GM04504 (cell line): ENCODE data around the gene NEU2.

Source experiments
- DNase-seq: peaks from one replicate; pipeline ENCODE4 v3.0.0-alpha.2; 2012; ENCODE audit warnings: low read depth

The NEU2 gene

DNA sequence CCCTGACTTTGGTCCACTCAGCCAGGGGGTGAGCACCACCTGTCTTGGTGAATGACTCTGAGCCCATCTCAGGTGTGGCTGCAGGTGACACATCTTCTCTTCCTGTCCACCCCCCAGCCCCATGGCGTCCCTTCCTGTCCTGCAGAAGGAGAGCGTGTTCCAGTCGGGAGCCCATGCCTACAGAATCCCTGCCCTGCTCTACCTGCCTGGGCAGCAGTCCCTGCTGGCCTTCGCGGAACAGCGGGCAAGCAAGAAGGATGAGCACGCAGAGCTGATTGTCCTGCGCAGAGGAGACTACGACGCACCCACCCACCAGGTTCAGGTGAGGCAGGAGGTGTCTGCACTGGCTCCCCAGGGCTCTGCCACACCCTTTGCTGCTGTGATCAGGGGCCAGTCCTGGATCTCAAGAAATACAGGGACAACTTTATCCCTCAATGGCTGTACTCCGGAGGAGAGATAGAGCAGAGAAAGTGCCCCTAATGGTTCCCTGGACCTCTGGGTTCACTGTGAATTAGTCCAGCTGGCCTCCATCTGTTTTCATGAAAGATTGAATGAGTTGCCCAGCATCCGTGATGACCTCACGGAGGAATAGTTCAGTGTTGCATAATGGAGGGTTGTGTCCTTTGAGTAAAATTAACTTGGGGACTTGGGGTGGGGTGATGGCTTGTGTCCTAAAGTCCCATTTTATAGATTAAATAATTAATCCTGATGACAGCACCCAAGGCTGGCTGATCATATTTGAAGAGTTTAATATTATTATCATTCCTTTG is at the start of gene NEU2:
NEU2 (plus strand) TSS at position 122 of the 770 bp plus-strand sequence; CDS start at position 122, 0 bp downstream.
- DNase-seq, result no peak

DNA sequence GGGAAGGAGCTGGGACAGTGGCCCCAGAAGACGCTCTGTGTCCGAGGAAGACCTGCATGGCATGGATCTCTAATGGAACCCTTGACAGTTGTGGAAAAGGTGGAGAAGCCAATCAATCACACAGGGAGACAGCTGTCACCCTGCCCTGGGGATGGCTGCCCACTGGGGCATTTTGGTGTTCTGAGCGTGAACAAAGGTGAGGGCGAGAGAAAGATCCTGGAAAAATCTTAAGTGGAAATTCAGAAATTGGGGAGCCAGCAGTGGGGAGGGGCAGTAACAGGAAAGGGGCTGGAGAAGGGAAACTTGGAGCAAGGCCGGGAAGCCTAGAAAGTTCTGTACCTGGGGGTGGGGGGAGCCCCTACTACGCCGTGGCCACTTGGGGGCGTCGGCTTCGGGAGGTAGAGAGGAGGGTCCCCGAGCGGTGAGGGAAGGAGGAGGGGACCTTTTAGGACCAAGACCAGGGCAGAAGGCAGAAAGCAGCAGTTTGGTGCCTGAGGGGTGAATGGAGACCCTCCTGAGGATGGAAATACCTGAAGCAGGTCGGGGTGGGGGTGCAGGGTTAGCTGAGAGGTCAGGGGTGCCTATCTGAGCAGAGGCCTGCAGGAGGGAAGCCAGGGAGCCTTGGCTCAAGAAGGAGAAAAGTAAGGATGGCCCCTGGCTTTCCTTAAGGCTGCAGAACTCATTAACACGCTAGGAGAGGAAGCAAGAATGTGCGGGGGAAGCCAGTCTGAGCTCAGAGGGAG is 49.4 kb upstream of the NEU2 start:
- no peak for DNase-seq

DNA sequence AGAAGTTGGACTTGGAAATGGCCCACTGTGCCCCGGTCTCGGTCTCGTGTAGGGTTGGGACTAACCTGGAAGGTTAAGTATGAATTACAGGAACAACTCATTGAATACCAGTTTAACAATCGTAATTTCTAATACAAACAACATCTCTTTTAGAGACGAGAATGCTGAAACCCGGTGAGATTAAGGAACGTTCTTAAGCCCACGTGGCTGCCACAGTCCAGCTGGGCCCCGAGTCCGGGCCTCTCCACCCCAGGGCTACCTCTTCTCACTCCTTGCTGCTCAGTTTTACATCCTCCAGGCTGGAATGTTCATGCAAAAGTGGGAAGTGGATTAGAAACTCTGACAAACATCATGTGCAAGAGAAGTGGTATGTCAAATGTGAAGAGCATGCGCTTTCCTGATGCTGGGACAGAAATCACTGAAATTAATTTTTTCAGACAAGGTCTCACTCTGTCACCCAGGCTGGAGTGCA is 48.8 kb upstream of the NEU2 start:
- DNase-seq, result no peak

DNA sequence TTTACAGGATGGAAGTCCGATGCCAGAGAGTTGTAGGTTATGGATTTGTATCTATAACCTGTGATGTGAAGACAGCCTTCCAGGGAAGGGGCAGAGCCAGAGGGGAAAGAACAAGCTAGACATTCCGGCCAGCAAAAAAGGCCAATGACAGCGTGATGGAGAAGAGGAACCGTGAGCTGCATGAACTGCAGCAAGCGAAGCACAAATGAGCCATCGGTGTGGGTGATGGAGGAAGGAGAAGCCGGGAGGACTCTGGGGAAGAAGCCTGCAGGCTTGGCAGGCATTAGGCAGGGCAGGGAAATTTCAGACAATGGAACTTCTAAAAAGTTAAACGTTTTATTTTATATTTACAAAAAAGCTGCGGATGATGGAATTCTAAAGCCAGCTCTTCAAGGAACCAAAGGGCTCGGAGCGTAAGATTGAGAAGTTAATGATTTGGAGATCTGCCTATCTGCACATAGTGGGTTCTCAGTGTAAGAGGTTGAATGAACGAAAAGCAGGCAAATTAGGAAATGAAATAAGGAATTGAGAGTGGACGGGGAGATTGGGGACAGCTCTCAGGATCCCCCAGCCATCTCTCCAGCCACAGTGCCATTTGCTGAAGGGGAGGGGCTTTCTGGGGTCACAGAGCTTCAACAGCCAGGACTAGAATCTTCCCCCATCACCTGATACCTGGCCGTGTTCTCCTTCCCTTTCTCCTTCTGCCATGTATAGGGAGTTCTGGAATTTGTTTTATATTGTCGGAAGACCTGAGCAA is 47.8 kb upstream of the NEU2 start:
- DNase-seq, result no peak

DNA sequence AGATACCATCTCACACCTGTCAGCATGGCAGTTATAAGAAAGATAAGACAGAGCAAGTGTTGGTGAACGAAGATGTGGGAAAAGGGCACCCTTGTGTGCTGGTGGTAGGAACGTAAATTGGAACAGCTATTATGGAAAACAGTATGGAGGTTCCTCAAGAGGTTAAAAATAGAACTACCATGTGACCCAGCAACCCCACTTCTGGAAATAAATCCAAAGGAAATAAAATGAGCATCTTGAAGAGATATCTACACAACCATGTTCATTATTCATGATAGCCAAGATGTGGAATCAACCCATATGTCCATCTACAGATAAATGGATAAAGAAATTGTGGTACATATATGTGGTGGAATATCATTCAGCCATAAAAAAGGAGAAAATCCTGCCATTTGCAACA is 46.3 kb upstream of the NEU2 start:
- no peak for DNase-seq

DNA sequence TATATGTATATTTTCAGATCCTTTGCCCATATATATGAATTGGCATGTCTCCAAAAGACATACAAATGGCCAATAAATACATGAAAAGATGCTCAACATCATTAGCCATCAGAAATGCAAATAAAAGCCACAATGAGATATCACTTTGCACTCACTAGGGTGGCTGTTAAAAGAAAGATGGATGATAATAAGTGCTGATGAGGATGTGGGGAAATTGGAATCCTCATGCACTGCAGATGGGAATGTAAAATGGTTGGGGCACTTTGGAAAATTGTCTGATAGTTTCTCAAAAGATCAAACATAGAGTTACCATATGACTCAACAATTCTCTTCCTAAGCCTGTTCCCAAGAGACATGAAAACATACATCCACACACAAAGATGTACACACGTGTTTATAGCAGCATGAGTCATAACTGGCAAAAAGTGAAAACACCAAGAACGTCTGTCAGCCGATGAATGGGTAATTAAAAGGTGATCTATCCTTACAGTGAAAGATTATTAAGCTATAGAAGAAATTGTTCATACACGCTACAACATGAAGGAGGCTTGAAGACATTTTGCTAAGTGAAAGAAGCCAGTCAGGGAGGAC is 39.1 kb upstream of the NEU2 start:
- DNase-seq, result no peak

DNA sequence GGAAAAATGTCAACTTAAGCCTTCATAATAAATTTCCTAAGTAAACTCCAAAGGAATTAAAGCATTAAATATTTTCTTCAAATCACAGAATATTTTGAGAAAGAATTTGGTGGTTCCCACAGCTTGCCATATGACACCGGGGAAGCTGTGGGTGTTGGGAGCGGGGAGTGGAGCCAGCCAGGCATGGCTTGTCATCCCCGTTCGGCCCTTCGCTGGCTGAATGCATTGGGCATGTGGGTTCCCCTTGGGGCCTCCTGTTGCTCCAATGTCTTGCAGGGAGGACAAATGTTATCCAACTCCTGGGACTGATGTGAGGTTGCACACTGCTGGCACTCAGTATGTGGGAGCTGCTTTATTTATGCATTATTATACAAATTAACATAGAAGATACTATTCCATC is 38.0 kb upstream of the NEU2 start:
- DNase-seq, result no peak

DNA sequence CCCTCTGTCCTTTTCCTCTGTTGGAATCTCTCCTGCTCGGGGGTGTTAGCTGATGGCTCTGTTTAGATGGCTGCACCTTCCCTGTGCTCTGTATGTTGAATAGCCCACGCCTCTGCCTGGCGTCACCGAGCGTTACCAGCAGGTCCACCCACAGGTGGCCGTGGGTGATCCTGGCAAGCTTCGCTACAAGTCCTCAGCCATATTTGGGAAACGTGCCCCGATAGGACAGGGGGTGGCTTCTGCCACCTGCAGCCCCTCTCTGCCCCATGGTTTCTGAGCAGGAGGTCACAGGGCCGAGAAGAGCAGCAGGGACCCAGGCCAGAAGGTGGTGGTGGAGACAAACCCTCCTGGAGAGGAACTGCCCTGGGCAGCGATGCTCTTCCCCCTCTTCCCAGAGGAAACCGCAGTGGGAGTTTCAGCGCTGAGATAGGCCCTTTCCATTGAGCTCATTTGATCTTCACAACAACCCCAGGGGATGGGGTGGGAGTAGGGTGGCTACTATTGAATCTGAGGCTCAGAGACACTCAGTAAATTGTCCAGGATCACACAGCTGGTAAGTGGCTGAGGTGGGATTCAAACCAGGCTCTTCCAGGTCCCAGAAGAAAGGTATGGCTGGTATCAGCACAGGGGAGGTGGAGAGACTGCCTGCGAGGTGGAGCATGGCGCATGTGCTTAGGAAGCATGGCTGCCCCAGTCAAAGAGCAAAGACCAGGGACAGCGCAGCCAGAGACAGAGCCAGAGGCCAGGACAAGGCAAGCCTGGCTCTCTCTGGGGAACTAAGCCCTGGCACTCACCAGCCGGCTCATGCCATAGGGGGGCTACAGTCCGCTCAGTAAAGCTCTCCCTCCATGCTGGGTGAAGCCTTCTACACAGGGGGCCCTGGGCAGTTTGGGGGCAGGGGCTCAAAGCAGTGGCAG is 34.5 kb upstream of the NEU2 start:
- no peak for DNase-seq

DNA sequence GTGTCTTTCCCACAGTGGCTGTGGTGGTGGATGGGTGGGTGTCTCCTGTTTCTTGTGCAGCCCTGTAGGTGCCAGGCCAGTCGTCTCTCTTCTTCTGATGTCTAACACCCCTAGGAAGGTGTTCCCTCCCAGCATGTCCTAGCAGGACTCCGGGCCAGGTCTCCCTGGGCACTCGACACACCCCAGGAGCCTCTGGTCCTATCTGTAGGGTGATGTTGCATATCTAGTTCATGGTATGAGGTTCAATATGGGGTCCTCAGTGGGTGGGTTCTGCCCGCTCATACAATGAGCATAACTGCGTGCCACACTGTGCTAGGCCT is 33.8 kb upstream of the NEU2 start:
- DNase-seq, result no peak

DNA sequence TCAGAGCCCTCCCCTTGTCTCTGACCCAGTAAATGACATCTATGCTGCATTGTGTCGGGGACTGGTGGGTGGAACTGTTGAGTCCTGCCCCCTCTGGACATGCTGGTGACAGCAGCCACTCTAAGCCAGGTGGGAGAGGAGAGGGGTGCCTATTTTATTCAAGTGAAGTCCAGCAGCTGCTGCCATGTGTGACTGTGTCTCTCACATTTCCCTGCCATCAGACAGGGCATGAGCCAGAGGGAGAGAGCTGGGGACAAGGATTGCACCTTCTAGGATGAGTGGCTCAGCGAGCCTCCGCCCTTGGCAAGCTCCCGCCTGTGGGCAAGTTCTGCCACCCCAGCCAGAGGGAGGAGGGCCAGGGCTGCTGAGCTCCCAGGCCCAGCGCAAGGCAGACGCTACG is 33.1 kb upstream of the NEU2 start:
- DNase-seq, result no peak

DNA sequence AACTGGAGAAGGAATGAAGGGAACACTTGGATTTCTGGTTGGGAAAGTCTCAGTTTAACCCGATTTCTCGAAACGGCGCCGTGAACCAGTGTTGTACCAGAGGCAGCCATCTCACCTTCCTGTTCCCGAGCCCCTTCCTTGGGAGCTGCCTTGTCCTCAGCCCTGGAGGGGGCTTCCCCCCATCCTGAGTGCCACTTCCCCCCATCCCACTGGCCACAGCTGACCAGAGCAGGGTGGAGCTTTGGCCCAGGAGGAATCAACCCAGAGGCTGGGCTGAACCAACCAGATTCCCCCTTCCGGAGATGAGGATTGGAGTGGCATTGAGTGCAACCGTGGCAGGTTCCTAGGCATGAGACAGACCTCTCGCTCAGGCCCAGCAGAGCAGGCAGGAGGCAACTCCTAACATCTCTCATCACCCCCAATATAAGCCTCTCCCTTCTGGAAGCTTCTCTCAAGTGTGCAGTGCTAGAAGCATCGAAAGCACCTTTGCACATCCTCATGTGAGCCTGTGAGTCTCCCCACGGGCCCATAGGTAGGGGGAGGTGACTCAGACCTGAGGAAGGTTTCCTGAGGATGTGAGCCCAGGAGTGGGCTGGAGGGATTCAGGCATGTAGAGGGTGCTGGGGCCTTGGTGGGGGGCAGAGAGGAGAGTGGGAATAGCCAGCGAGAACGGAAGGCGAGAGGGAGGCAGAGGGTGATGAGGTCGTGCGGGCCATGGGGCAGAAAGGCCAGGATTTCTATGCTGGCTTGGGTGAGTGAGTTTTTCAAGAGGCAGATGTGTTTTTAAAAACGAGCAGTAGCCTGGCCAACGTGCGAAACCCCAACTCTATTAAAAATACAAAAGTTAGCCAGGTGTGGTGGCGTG is 31.4 kb upstream of the NEU2 start:
- no peak for DNase-seq

DNA sequence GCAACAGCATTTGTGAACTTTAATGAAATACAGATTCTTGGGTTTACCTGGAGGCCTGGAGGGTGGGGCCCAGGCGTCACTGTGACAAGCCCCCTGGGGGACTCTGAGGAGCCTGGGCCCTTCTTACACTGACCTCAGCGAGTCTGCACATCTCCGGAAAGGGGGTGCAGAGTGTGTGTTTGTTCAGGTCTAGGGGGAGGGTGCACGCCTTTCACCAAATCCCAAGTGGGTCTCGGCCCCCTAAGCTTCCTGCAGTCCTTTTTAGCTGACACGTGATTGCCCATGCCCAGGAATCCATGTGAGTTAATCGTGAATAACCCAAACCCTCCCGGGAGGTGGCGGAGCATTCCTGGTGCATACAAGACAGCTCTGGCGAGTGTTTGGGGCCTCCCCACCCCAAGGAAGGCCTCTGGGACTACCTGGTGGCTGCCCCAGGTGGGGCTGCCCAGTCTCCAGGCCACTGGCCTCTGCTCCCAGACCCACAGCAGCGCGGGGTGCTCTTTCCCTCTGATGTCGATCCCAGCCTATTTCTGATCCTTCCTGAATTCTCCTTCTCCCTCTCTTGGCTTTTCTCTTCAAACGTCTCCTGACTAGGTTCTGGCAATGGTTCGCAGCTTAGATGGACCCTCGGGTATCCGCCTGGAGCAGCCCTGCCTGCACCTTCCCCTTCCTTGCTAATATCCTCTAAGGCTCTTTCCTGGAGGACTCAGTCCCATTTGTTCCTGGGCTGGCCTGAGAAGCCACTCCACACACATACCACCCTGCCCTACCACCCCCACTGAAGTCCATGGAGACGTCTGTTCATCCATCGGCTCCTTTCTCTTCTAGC is 29.4 kb upstream of the NEU2 start:
- no peak for DNase-seq

DNA sequence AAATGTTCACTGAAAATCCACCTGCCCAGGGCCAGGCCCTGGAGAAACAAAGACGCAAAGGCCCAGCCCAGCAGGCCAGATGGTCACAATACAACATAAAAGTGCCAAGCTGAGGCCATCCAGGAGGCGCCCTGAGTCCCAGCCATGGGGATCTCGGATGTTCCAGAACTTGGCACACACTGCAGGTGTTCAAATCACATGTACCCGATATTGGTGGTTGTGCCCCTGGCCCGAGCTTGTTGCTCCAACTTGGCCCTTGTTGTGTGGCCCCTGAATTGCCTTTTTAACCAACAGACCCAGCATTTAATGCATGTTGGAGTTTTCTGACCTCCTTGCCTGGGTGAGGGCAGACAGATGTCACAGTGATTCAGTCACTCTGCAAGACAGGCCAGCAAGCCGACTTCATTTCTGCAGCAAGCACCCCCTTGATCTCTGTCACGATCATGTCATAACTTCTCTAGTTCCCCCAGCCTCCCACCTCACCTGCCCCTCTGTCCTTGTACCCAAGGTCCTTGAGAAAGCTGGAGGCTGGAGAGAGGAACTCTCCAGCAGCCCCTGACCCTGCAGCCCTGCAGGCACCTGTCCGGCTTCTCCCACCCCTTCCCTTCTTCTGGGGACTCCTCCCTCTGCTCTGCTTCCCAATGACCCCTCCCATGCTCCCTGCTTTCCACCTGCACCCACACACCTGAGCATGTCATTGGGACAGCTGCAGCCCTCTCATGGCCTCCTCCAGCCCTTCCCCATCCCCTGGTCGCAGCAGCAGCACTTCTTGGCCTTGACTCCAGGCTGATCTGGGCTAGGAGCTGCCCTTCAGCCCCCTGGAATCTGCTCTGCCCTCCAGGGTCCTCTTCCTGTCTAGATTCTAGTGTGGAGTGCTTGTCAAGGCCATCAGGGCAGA is 28.6 kb upstream of the NEU2 start:
- DNase-seq, result no peak

DNA sequence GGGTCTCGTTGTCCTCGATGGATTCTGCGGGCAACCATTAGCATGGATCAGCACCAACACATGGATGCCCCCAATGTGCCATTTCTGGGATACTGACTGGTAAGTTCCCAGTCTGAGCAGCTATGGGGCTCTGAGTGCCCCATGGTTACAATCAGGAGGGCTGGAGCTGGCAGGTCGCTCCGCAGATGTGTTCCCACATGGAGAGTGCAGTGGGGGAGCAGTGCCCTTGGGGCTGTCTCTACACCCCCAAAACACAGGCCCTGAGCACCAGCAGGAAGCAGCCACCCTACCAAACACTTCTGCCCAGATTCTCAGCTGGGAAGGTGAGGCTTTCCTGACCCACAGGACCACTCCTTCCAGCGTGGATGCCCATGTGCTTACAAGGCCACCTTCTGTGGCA is 27.4 kb upstream of the NEU2 start:
- no peak for DNase-seq

DNA sequence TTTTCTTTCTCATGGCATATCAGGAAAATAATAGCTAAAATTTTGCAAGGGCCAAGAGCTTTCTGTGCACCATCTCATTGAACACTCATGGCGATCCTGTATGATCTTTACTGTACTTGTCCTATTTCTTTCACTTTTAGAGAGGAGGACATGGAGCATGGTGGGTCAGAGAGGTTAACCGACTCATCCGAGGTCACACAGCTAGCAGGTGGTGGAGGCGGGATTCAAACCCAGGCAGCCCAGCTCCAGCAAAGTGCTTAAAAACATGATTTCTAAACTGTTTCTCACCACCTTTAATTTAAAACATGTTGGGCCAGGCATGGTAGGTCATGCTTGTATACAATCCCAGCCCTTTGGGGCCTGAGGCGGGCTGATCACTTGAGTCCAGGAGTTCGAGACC is 25.8 kb upstream of the NEU2 start:
- DNase-seq, result no peak

DNA sequence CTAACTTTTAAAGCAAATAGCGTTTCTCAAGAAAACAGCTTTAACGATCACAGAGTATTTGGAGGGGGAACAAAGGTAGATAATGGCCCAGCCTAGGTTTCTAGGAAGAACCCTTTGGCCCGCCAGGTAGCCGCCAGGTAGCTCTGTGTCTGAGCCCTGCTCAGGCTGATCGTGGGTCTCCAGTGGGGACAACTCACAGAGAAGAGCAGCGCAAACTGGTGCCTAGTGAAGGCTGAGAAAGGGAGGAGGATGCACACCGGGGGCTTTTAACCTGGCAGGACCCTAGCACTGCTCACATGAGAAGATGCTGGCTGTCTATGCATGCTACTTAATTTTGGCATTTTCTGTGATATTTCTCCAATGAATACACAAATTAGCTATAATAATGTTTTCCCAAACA is 25.2 kb upstream of the NEU2 start:
- no peak for DNase-seq

DNA sequence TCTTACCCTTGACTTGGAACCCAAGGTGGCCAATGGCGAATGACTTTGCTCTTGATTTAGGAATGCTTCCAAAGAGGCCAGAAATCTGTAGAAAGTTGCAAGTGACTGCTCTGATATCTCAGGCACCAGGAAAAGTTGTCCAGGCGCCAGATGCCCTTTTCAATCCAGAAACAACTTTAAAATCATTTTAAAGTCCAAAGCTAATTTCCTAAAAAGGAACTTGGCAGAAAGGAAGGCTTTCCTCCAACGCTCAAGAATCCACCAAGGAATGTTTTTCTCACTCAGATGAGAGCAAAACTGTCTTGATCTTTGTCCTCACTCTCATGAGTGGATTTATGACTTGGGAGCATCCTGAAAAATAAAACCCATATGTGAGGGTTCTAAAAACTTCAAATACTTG is 24.7 kb upstream of the NEU2 start:
- DNase-seq, result no peak

DNA sequence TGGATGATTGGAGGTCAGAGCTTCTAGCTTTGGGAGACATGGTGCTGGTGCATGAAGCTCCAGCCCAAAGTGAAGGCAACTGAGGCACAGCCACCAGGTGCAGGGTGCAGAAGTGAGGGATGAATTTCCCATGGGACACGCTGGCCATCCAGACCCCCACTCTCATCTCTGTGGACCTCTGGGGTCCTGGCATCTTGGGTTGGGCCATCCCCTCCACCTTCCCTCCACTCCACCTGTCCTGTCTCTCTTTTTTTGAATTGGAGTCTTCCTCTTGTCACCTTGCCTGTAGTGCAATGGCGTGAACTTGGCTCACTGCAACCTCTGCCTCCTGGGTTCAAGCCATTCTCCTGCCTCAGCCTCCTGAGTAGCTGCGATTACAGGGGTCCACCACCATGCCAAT is 22.8 kb upstream of the NEU2 start:
- DNase-seq, result no peak
